GM19035 (cell line): ENCODE measurements around the gene RANBP3.
"Not testable (repeated sequence)": the region's sequence is repeated elsewhere in the genome, so short reads cannot be mapped to it uniquely, and the experiment has no call there.

Experiments
- ATAC-seq: cut with Tn5 transposase; IDR thresholded peaks from one replicate; pipeline ENCODE4 v1.9.1; 2021; ENCODE audit not compliant: unreplicated experiment

Gene RANBP3

DNA sequence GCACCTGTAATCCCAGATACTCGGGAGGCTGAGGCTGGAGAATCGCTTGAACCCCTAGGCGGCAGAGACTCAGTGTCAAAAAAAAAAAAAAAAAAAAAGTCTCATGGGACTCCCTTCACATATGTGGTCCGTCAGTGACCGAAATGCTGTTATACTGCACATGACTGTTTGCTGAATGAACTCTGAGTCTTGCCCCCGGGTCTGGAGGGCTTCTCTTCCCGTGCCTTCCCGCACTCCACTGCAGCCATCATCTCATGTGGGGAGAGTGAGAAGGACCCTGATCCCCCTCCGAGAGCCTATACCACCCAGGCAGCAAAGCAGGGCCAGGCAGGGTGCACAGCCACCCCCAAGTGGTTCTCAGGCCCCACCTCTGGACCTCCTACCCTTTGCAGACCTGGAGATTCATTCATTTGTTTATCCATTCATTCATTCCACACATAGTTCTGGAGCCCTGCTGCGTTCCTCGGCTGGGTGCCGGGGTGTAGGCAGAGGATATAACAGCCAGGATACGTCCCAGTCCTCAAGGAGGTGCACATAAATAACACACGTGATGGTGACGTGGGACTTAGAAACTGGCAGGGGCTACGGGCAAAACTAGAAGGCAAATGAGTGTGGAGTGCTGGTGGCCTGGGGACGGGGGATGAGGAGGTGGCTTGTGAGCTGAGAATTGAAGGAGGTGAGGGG is 88.5 kb downstream of the RANBP3 start:
- no peak for ATAC-seq

DNA sequence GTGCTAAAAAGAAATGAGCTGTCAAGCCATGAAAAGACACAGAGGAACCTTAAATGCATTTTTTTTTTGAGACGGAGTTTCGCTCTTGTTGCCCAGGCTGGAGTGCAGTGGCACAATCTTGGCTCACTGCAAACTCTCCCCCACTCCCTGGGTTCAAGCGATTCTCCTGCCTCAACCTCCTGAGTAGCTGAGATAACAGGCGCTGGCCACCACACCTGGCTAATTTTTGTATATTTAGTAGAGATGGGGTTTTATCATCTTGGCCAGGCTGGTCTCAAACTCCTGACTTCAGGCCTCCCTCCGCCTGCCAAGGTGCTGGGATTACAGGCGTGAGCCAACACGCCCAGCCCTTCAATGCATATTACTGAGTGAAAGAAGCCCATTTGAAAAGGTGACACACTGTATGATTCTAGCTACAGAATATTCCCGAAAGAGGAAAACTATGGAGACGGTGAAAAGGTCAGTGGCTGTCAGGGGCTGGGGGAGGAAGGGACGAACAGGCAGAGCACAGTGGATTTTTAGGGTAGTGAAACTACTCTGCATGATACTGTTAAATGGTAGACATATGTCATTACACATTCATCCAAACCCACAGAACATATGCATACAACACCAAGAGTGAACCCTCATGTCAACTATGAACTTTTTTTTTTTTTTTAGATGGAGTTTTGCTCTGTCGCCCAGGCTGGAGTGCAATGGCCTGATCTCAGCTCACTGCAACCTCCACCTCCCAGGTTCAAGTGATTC is 93.7 kb downstream of the RANBP3 start:
- not testable (repeated sequence) for ATAC-seq

DNA sequence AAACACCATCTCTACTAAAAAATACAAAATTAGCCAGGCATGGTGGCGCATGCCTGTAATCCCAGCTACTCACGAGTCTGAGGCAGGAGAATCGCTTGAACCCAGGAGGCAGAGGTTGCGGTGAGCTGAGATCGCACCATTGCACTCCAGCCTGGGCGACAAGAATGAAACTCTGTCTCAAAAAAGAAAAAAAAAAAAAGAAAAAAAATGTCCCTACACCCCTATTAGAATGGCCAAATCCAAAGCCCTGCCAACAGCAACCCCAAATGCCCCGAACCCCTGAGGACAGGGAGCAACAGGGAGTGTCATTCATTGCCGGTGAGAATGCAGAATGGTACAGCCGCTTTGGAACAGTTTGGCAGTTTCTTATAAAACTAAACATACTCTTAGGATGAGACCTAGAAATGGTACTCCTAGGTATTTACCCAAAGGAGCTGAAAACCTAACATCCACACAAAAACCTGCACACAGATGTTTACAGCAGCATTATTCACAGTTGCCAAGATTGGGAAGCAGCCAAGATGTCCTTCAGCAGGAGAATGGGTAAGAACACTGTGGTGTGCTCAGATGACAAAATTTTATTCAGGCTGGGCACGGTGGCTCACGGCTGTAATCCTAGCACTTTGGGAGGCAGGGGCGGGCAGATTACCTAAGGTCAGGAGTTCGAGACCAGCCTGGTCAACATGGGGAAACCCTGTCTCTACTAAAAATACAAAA is 94.6 kb downstream of the RANBP3 start:
- ATAC-seq = not testable (repeated sequence)

GRCh38 chr19:5882421-5882968 is 95.4 kb downstream of the RANBP3 start:
- no peak for ATAC-seq

DNA sequence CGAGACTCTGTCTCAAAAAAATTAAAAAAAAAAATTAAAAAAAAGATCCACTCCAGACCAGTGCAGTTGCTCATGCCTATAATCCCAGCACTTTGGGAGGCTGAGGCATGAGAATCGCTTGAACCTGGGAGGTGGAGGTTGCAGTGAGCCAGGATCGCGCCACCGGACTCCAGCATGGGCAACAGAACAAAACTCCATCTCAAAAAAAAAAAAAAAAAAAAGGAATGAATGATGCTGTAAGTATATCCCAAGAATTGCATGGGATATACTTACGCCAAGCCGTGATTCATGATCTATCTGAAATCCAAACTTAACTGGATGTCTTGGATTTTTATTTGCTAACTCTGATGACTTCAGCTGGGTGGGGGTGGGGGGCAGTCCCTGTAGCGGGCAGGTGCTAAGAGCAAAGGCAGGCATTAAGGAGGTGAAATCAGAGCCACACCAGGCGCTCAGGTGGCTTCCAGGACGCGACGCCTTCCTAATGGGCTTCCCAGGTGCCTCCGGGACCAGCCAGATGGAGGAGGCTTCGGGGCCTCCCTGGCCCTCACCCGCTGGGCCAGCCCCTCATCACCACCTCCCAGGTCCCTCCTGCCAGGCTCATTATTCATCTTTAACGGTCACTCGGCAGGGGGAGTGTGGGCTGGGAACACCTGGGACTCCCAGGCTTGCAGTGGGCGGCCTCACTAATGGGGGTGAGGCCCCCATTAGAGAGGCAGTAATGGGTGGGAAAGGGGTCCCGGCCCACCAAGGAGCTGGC is 96.2 kb downstream of the RANBP3 start:
- no peak for ATAC-seq

DNA sequence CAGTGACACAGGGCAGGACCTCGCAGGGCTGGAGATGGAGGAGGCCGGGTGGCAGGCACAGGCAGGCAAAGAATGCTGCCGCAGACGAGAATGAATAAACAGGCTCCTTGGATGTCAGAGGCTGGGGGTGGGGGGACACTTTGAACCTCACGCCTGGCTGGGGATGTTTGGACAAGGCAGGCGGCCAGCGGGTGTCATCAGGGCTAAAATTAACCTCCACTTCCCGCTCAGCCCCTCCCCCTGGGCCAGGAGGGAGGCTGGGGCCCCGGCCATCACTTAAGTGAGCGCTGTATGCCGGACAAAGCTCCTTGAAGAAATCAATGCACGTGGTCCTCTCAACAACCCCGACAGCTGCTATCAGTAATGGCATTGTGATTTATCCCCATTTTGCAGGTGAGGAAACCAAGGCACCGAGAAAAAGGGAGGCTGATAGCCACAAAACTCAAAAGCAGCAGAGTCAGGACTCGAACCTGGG is 97.3 kb downstream of the RANBP3 start:
- no peak for ATAC-seq

DNA sequence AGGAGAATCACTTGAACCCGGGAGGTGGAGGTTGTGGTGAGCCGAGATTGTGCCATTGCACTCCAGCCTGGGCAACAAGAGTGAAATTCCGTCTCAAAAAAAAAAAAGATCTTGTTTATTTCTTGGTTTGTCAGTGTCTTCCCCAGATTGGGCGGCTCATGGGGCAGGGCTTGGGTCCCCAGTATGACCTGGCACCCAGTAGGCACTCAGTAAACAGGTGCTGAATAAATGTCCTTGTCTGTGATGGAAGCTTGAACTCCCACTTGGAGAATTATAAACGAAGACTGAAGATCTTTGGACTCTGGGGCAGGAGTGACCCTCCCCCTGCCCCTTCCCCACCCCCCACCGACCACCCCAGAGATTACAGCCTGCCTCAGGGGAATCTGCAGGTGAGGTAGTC is 97.7 kb downstream of the RANBP3 start:
- ATAC-seq = no peak

DNA sequence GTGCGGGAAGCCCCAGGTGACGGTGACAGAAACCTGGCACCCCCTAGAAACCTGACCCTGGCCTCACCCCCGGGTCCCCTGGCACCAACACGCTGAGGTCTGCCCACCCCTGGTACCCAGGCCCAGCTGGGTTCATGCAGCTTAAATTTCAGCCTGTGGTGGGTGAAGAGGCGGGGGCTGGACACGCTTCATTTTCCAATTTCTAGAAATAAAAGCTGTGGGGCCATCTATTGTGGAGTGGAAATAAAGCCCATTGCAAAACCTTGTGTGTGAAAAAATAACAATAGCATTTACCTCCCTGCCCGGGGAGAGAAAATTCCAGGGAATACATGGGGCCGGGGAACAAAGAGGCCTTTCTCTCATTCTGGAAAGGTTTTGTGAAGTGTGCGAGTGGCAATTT is 100.1 kb downstream of the RANBP3 start:
- no peak for ATAC-seq

DNA sequence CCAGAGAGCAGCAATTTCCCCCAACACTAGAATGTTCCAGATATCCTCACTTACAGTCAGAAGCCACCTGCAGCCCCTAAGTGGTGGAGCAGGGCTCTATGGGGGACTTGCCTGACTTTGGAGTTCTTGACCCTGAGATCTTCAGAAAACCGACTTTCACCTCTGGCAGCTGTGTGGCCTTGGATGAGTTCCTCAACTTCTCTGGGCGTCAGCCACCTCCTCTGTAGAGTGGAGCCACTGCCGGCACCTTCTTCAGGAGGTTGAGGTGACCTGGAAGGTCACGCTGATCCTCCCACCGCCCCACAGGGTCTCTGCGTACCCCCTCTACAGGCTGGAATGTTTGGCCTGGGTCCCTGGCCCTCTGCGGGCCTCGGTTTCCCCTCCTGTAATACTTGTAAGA is 100.5 kb downstream of the RANBP3 start:
- no peak for ATAC-seq

GRCh38 chr19:5874496-5874895 is 103.4 kb downstream of the RANBP3 start:
- not testable (repeated sequence) for ATAC-seq

- ATAC-seq = no peak
These were observed 104.2 kb downstream of the RANBP3 start for GRCh38 chr19:5873617-5874199.

- ATAC-seq = no peak
These were observed 107.0 kb downstream of the RANBP3 start for GRCh38 chr19:5870986-5871394.

GRCh38 chr19:5867201-5868136 is 110.5 kb downstream of the RANBP3 start:
- ATAC-seq = no peak
